NCI-H2227 (cell line): ENCODE results near the gene ADPRH.
A peak's percentile ranks its signal among the peaks of the same experiment; 100 is the strongest.
"Not testable (repeated sequence)": the region's sequence is repeated elsewhere in the genome, so short reads cannot be mapped to it uniquely, and the experiment has no call there.

Experiments used
- DNase-seq: peaks from one replicate; lab custom pipeline; 2025; ENCODE audit not compliant: unreplicated experiment; lab: John Stamatoyannopoulos, UW

The ADPRH gene

DNA sequence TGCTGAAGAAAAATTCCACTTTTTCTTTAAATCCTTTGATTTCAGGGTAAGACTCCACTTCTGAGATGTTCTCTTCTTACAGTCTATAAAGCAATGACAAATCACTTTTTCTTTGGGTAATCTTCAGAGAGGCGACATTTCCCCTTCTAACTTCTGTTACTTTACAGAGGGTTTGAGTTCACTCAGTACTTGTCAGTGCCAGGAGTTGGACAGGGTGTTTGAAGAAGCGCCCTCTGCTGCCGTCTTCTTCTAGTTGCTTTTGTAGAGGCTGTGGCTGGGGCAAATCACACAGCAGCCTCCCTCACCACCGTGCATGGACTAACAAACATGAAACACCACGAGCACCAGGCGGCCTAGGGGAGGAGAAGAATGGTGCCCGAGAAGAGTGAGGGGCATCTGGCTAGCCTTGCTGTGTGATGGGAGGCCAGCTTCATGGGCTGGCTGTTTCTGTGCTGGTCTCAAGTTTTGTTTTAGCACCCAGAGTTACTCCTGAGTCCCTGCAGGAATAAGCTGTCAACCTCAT, 19.8 kb upstream of the ADPRH start, which contains the start of gene CD80:
CD80 (minus strand) TSS at position 174 of the 523 bp plus-strand sequence. CDS start 1,886 bp downstream, outside the sequence.
- DNase-seq, result no peak

DNA sequence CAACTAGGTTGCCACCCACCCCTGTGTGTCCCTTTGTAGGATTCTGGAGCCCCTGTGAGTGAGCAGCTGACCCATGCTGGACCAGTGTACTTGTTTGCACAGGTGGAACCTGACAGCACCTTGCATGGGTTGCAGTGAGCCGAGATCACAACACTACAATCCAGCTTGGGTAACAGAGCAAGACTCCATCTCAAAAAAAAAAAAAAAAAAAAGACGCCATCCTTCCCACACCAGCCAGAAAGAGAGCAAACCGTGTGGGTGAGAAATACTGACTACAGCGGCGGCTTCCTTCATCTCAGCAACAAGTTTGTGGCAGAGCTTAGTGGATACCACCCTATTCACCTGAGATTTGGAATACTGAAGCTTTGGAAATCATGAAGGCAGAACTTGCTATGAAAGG, 19.1 kb upstream of the ADPRH start:
- no peak for DNase-seq

DNA sequence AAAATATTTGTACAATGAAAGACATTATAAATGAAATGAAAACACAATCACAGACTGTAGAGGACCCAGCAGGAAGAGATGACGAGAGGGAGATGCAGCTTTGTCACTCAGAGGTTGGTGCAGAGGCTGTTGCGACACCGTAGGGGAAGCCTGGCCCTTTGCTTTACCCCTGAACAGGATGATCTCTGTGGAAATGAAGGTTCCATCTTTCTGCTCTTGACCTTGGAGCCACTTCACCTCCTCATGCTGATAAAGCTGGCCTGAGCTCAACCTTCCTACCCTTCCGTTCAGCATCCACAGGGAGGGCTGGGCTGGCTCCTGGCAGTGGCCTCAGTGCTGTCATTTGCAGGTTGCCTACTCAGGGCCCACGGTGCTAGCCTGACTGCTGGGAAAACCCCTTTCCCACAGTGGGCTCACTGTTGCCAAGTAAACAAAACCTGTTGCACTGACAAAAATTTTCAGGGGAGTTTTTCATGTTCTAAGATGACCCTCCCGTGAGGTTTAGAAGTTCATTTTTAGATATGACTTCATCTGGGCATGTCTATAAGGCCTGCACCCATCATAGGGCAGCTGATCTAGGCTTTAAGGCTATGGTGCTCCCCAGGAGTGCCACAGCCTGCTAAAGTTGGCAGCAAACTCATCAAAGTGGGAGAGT, 16.9 kb upstream of the ADPRH start:
- DNase-seq, result no peak

DNA sequence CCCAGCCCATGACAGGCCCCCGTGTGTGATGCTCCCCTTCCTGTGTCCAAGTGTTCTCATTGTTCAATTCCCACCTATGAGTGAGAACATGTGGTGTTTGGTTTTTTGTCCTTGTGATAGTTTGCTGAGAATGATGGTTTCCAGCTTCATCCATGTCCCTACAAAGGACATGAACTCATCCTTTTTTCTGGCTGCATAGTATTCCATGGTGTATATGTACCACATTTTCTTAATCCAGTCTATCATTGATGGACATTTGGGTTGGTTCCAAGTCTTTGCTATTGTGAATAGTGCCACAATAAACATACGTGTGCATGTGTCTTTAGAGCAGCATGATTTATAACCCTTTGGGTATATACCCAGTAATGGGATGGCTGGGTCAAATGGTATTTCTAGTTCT, 16.0 kb upstream of the ADPRH start:
- DNase-seq, result not testable (repeated sequence)

DNA sequence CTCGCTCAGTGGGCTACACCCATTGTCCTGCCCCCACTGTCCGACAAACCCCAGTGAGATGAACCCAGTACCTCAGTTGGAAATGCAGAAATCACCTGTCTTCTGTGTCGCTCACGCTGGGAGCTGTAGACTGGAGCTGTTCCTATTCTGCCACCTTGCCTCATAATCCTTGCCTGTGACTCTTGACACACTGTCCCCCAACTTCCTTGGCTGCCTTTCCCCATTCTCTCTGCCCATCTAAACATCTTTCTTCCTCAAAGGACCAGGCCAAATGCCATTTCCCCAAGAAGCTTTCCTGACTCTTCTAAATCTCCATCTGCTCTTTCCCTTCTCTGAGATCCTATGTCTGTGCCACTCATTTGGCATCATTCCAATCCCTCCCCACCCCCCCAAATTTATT, 10.1 kb upstream of the ADPRH start:
- no peak for DNase-seq

DNA sequence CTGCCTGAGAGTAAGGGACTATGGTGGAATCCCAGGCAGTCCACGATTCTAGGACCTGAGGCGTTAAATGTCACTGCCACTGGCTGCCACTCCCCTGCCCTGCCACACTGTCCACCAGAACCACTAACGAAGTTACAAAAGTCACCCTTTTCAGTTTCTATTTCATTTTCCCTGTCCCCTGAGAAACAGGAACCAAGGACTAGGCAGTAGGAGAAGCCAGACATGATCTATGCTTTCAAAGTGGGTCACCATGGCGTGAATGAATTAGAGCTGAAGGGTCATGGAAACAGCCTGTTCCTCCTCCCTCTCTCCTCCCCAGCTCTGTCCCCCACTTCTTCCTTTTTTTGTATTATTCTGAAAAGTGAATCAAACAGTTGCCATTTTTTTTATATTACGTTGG, 9.1 kb upstream of the ADPRH start:
- DNase-seq, result no peak

DNA sequence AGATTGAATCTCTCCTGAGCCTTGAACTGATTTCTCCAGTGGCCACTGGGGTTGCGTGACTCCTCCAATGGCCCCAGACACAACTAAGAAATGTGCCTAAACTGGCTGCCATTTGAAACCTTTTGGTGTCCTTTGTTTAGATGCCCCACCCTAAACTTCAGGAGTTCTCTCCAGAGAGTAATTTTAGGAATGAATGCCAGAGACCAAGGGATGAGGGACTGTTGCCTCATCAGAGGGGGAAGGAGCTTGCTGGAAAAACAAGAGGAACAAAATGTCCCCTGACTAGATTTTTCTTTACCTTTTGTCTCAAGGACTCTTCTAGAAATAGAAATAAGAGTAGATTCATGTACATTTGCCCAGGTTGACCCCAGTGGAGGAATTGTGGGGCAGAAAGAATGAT, 8.1 kb upstream of the ADPRH start:
- no peak for DNase-seq

DNA sequence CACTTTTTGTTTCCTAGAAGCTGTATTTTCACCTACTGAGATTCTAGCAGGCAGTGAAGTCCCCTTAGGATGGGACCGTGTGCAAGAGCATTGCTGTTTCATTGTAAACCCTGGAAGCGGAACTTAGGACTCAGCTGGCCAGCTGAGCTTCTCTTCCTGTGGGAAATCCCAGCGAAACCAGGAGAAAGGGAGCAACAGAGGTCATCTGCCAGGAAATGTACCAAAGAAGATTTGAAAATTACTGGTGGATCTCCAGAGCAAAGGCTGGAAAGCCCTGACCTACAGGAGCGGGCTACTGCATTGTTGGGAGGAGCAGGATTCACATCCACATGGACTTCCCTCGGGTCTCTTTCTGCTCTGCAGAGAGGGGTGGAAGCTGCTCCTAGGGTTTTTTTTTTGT, 7.6 kb upstream of the ADPRH start:
- no peak for DNase-seq

DNA sequence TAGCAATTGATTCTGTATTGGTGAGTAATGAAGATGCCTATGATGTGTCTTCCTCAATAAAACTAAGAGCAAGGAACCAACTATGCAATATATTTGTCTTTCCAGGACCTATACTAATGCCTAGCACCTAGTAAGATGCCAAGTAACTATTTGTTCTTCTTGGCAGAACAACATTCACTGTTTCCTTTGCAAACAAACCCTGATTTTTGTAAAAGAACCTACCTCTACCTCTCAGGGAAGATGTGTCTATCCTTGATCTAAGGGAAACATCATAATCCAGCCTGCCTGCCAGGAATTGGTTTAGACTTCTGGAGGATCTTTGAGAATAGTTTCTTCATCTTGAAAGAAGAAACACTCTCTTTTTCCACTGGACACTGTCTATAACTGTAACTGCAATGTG, 3.8 kb upstream of the ADPRH start:
- DNase-seq, result no peak

DNA sequence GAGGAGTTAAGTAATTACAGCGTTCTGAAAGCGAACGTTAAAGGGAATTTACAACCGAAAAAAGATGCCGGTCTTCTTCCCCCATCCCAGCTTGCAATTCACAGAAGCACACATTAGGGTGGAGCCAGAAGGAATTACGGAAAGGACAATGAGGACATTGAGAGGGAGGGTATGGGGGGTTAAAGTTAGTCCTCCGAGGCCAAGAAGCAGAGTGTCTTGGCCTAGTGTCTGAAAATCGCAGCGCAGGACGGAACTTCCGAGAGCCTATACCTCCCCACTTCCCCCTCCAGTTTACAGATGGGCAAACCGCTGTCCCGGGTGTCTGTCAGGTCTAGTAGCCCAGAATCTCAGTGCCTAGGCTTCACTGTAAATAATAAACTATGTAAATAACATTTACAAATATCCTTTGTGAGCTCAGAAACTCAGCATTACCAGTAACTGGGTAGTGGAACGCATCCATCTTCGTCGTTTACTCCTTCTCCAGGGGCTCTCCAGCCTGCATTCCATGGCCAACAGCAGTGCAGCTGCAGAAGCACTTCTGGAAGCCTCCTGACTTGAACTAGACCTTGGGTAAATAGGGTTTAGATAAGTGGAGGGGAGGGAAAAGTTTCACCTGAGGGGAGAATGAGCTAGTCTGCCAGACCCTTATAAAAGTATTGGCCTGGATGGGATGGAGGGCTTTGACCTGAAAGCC, 922 bp downstream of the ADPRH start:
- DNase-seq, result peak; percentile 52

DNA sequence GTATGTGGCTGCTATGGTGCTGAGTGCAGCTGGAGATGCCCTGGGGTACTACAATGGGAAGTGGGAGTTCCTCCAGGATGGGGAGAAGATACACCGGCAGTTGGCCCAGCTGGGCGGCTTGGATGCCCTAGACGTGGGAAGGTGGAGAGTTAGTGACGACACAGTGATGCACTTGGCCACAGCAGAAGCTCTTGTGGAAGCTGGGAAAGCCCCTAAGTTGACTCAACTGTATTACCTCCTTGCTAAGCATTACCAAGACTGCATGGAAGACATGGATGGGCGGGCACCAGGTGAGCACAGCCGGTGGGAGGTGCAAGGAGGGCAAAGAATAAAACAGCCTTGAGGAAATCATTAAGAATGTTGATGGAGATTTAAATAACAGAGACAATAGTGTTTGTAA, 2.9 kb downstream of the ADPRH start:
- DNase-seq, result no peak

DNA sequence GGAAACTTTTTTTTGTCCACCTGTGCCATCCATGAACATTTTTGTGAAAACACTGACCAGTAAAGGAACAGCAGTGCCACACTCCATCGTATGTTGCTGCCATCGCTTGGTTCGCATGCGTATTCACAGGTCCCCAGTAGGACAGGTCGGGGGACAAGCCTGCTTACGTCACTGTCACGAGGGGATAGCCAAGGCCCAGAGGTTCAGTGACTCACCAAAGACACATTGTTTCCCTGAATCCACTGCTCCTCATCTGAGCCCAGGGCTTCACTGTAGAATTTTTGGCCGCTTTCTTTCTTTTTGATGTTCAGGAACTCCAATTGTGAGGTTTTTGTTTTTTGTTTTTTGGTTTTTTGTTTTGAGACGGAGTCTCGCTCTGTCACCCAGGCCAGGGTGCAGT, 5.9 kb downstream of the ADPRH start:
- DNase-seq, result no peak

DNA sequence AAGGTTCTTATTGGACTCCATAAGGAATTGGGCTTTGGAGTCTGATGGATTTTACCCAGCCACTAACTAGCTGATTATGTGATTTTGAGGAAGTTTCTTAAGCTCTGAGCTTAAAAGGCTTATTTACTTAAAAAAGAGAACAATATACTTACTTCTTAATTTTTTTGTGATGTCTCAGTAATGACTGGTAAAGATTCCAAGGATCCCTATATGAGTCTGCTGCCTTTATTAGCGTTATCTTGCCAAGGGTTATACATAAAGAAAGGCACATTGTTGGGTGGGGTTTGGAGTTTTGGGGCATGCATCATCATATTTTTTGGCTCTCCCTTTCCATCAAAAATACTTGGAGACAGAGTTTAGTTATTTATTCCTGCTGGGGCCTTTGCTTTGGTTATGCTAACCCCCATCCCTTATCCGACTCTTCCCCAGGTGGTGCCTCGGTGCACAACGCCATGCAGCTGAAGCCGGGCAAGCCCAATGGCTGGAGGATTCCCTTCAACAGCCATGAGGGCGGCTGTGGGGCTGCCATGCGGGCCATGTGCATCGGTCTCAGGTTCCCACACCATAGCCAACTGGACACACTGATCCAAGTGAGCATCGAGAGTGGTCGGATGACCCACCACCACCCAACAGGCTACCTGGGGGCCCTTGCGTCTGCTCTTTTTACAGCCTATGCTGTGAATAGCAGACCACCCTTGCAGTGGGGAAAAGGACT, 6.7 kb downstream of the ADPRH start:
- no peak for DNase-seq

DNA sequence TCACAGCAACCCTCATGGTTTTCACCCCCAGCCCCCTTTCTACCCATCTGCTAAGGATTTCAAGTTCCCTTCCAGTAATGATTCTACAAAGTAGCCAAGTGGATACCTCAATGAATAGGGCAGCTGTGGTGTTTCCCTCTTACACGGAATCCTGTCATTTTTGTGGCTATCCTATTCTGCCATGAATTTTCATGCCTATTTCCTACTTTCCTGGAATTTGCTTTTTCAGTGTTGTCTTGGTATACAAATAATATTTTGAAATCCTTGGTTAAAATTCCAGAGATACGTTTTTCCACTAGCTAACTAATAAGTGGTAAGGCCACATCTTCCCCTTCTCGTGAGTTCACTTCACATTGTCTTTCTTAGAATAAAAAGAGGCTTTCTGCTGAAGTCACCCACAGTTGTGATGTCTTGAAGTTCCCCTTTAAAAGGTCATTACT, 7.5 kb downstream of the ADPRH start:
- DNase-seq, result no peak

DNA sequence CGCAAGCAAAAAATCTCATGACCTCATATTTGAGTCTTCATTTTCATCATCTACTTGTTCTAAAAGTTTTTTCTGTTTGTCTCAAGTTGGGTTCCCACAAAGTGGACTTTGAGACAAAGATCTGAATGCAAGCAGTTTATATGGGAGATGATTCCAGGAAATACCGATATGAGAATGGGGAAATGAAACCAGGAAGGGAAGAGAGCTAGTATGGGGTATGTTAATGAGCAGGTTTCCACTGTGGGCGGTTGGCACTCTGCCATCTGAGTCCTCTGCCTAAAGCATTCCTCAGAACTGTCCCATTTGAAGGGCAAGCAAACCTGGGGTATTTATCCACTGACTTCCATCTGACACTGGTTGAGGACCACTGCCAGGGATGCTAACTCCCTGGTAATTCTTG, 8.8 kb downstream of the ADPRH start:
- DNase-seq, result no peak

DNA sequence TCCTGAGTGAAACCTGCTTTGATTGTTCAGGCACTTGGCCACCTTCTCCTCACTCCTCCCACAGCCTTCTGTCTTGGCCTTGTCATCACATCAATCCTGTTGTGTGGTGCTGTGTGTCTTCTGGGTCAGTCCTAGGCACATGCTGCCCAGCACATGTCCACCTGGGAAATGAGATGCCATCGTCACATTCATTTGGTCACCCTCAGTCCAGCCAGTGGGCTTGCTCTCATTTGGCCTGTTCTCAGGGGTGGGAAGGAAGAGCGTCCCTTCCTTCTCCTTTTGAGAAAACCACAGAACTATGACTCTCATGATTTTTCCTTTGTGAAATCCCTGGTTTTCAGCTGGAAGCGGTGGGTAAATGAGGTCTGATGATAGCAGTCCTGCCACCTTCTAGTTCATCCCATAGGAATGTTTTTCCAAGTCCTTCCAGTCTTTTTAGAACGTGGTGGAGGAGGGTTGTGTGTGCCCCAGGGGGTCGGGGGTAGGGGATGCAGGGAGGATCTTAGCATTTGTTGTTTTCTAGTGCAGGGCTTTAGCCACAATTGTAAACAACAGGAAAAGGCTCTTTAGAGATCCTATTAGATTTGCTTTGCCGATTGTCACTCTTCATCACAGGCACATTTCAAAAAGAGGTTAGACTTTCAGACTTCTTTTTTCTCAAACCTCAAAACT, 9.9 kb downstream of the ADPRH start:
- no peak for DNase-seq

DNA sequence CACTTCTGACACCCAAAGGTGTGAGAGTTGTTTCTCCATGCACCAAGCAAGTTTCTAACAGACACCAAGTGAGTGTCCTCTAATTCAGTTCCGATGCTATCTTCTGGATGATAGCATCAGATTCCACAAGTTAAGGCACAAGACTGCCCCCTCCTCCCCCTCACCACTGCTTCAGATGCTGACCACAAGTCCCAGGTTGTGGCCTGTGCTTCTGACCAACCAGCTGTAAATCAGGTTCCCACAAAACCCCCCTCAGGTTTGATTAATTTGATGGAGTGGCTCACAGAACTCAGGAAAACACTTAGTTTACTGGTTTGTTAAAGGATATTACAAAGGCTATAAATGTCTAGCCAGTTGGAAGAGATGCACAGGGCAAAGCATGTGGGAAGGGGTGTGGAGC, 11.4 kb downstream of the ADPRH start:
- no peak for DNase-seq

DNA sequence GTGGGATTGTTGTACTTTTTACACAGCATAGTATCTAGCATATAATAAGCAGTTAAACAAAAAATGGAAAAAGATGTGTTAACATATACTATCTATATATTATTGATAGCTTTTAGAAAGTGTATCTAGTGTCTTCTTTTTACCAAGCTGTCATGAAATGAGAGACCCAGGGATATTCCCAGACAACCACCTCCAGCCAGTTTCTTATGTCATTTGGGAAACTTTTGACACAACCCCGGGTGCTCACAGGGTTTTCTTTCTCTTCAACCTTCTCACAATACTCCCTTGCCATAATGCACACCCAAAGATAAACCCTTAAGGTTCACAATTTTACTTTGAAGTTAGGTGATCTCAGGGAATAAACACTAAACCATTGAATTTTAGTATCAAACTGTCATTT, 13.6 kb downstream of the ADPRH start:
- DNase-seq, result no peak

DNA sequence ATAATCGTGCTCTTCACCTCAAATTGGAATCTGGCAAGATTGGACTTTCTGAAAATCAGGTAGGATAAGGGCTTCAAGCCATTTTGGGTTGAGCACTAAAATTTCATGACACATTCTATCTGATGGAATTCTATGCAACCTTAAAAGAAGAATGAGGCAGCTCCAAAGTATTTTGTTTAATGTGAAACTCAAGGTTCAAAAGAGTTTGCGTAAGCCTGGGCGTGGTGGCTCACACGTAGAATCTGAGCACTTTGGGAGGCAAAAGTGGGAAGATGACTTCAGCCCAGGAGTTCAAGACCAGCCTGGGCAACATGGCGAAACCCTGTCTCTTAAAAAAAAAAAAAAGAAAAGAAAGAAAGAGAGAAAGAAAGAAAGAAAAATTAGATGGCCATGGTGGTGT, 14.8 kb downstream of the ADPRH start:
- DNase-seq, result no peak

DNA sequence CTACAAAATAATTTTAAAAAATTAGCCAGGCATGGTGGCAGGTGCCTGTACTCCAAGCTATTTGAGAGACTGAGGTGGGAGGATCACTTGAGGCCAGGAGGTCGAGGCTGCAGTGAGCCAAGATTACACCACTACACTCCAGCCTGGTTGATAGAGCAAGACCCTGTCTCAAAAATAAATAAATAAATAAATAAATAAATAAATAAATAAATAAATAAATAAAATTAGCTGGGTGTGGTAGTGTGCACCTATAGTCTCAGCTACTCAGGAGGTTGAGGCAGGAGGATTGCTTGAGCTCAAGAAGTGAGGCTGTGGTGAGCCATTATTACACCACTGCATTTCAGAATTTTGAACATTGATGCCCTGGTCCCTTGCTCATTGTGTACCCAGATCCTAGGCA, 15.6 kb downstream of the ADPRH start:
- DNase-seq, result not testable (repeated sequence)

DNA sequence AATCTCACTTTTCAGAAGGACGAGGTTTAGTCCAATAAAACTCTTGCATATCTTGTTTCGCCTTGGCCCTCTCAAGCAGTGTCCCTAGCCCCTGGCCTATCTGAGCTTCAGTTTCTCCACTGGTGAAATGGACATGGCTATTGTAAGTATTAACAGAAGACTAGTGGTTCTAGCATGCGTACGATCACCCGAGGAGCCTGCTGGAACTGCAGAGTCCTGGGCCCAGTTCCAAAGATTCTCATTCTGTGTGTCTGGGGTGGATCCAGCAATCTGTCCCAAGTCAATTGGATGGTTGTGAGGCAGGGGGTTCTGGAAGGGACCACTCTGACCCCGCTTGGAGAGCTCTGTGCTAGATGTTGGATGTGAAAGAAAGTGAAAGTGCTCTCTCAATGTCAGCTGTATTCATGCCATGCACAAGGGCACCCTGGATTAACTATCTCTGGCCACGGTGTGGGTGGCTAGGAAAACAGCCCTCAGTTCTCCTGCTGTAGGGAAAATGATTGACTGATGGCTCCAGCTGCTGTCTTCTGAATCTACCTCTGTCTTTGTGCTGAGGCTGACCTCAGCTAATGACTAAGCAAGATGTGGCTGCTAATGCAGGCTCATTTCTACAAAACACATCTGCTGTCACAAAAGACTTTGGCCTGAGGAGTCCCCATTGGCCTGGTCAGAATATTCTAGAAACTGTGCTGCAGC, 16.5 kb downstream of the ADPRH start:
- peak; percentile 2 for DNase-seq
